A549 (cell line): ENCODE data around the gene ALDH1L1.

Experiments
- HDAC2 ChIP-seq: fragments of 200-600 bp; sonication (generic); IDR thresholded peaks from 2 replicates; pipeline ENCODE4 v1.6.1; 2016
- MAX ChIP-seq: IDR thresholded peaks from 2 replicates; pipeline ENCODE4 v1.6.1; 2012
- POLR2A ChIP-seq: IDR thresholded peaks from 2 replicates; pipeline ENCODE4 v1.6.1; 2012; ENCODE audit warnings: mild to moderate bottlenecking, low read length
- RCOR1 ChIP-seq: fragments of 150-350 bp; IDR thresholded peaks from 2 replicates; pipeline ENCODE4 v1.6.1; 2014; ENCODE audit warnings: antibody characterized with exemption, low read length, low read depth
- ZFP36 ChIP-seq: fragments of 450-650 bp; IDR thresholded peaks from 2 replicates; pipeline ENCODE4 v1.6.1; 2014; ENCODE audit warnings: borderline replicate concordance; ENCODE audit not compliant: partially characterized antibody
- TF ChIP-seq, protein P1 (sequence below): fragments of >200 bp; sonication (Bioruptor Twin); formaldehyde crosslinking; IDR thresholded peaks from 3 replicates; pipeline ENCODE4 v1.5.1; 2016

- no peak for TF ChIP-seq RCOR1
- TF ChIP-seq, protein P1, sequence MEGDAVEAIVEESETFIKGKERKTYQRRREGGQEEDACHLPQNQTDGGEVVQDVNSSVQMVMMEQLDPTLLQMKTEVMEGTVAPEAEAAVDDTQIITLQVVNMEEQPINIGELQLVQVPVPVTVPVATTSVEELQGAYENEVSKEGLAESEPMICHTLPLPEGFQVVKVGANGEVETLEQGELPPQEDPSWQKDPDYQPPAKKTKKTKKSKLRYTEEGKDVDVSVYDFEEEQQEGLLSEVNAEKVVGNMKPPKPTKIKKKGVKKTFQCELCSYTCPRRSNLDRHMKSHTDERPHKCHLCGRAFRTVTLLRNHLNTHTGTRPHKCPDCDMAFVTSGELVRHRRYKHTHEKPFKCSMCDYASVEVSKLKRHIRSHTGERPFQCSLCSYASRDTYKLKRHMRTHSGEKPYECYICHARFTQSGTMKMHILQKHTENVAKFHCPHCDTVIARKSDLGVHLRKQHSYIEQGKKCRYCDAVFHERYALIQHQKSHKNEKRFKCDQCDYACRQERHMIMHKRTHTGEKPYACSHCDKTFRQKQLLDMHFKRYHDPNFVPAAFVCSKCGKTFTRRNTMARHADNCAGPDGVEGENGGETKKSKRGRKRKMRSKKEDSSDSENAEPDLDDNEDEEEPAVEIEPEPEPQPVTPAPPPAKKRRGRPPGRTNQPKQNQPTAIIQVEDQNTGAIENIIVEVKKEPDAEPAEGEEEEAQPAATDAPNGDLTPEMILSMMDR = no peak
- TF ChIP-seq HDAC2 = no peak
- no peak for TF ChIP-seq MAX
- TF ChIP-seq ZFP36 = no peak
- TF ChIP-seq POLR2A = no peak
Measured at GRCh38 chr3:126103121-126104027, 77.0 kb downstream of the ALDH1L1 start.
